Measurements from ENCODE around the gene AKT3.

- TF ChIP-seq CTCF (IDR thresholded peaks at IDR 0.05; ENCODE audit: low read length) (no peak), EZH2 (optimal IDR thresholded peaks at IDR 0.05; ENCODE audit: low read depth, low read length) (no peak)
These were observed 28.8 kb downstream of the AKT3 start for GRCh38 chr1:243821177-243821680.

All from MM.1S (cell line).